Measurements from ENCODE around the gene LDLRAD3. TPM values are rescaled to one million over a fixed set of nuclear protein-coding genes. Genes with fewer than 3 reads are reported as not detected.

Gene LDLRAD3
- total and polyA plus RNA-seq, 3 experiments from 2014 or later = 0.09 to 0.44 TPM; not detected in 1

DNA sequence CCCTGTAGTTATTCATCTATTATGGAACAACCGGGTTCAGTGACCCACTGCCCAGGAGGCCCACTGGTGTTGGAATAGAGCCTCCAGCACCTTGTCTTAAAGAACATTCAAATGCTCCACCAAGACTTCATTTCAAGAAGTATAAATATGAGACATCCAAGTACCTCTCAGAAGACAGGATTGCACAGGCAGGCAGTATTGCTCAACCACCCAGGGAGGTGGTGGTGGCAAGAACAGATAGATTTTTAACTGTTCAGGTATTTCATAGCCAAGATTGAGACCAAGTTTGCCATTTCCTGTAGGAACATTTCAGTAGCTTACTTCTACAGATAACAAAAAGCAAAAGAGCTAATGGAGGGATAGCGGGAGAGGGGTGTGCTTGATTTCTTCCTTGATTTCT lies 266.7 kb downstream of the LDLRAD3 start:
- Histone ChIP-seq H3K4me3 (ENCODE audit: low read length) (no peak overlapping the region), H3K27ac (ENCODE audit: low read depth, low read length) (no peak overlapping the region), H3K36me3 (ENCODE audit: insufficient read depth, low read length) (no peaks in the 10 kb centered on the region), H3K27me3 (ENCODE audit: insufficient read depth, low read length, poor library complexity, severe bottlenecking) (no peaks in the 10 kb centered on the region), H3K9me3 (ENCODE audit: low read length) (no peaks in the 10 kb centered on the region), H3K4me1 (ENCODE audit: insufficient read depth, low read length) (no peaks in the 10 kb centered on the region)
- no peak overlapping the region for H3K4me3 Mint-ChIP-seq
- DNase-seq = no peak
- CTCF ChIA-PET = no interaction called here
- peaks cover 12 to 35% of the 10 kb centered on the region in 2 donors for H3K27me3 Mint-ChIP-seq
- POLR2A ChIA-PET = no interaction called here
- no peaks in the 10 kb centered on the region for H3K36me3 Mint-ChIP-seq
- H3K9me3 Mint-ChIP-seq = peaks cover 0 to 3% (median 0%) of the 10 kb centered on the region in 5 donors
- H3K4me1 Mint-ChIP-seq = no peaks in the 10 kb centered on the region
- no peak overlapping the region for H3K27ac Mint-ChIP-seq

DNA sequence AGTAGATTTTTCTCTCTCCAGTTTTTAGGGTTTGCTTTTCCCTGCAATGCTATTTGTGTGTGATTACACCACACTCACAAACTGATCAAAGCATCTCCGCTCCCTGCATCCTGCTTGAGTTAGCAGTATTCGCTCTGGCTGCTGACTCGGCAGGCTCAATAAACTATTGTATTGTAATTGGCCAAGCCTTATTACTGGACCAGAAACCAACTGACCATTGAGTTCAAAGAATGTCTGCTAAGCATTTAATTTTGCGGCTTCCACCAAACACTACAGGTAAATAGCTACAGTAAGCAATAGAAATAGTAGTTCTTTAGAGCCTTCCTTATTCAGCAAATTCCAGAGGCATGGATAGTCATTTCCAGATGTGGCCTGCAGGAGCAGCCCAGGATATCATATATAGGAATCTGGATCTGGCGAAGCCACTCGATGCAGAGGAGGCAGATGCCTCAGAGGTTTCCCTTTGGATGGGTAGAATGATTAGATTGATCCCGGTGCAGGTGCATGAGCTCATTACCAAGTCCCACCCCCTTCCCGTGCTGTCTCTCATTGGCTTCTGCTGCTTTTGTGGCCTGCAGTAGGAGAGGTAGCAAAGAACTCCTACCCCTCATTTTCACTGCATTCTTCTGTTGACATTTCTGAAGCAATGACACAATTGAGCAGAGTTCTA lies 268.0 kb downstream of the LDLRAD3 start:
- peaks cover 12 to 38% of the 10 kb centered on the region in 2 donors for H3K27me3 Mint-ChIP-seq
- no peaks in the 10 kb centered on the region for H3K9me3 ChIP-seq (ENCODE audit: low read length)
- DNase-seq = no peak
- H3K4me3 Mint-ChIP-seq = no peak overlapping the region
- no peaks in the 10 kb centered on the region for H3K36me3 ChIP-seq (ENCODE audit: insufficient read depth, low read length)
- H3K9me3 Mint-ChIP-seq = peaks cover 0 to 3% (median 0%) of the 10 kb centered on the region in 5 donors
- ChIA-PET CTCF (no interaction called here), POLR2A (no interaction called here)
- no peaks in the 10 kb centered on the region for H3K36me3 Mint-ChIP-seq
- no peak overlapping the region for H3K27ac Mint-ChIP-seq
- H3K4me1 ChIP-seq (ENCODE audit: insufficient read depth, low read length) = no peaks in the 10 kb centered on the region
- no peak overlapping the region for H3K4me3 ChIP-seq (ENCODE audit: low read length)
- H3K4me1 Mint-ChIP-seq = no peaks in the 10 kb centered on the region
- no peaks in the 10 kb centered on the region for H3K27me3 ChIP-seq (ENCODE audit: insufficient read depth, low read length, poor library complexity, severe bottlenecking)
- no peak overlapping the region for H3K27ac ChIP-seq (ENCODE audit: low read depth, low read length)

DNA sequence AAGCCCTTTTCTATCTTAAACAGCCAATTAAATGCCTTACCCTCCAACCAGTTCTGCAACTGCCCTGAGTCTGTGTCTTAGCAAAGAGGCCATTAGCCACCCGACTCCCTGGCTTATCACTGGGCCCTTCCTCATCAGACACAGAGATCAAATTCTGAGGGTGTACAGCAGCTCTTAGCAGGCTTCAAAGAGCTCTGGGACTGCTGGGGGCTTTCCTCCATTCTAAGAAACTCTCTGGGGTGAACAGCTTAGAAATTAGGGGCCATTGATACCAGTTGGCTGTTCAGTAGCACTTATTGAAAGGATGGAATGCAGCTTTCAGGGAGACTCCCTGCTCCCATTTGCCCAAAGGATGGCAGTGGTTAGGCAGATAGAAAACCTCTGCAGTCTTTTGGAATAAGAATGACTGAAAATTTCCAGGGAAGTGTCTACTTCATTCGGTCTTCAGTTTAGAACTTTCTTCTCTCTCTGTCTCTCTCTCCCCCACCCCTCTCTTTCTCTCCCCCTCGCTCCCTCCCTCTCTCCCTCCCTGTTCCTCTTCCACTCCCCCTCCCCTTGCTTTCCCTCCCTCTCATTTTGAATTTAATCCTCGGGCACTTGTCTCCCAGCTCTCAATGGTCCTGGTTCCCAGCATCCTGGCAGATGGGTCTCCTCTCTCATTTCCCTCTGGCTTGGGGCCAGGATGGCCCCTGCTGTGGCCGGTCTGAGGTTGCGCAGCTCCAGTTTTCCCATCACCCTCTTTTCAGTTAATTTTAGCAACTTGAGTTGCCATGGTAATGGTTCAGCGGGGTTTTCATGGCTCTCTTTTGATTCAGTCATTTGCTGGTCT lies 268.9 kb downstream of the LDLRAD3 start:
- Histone ChIP-seq H3K27ac (ENCODE audit: low read depth, low read length) (no peak overlapping the region), H3K27me3 (ENCODE audit: insufficient read depth, low read length, poor library complexity, severe bottlenecking) (no peaks in the 10 kb centered on the region), H3K4me1 (ENCODE audit: insufficient read depth, low read length) (no peaks in the 10 kb centered on the region), H3K9me3 (ENCODE audit: low read length) (no peaks in the 10 kb centered on the region), H3K4me3 (ENCODE audit: low read length) (no peak overlapping the region), H3K36me3 (ENCODE audit: insufficient read depth, low read length) (no peaks in the 10 kb centered on the region)
- no peak overlapping the region for H3K27ac Mint-ChIP-seq
- no peak for DNase-seq
- H3K4me1 Mint-ChIP-seq = no peaks in the 10 kb centered on the region
- H3K27me3 Mint-ChIP-seq = peaks cover 12 to 38% of the 10 kb centered on the region in 2 donors
- H3K36me3 Mint-ChIP-seq = no peaks in the 10 kb centered on the region
- POLR2A ChIA-PET = no interaction called here
- H3K4me3 Mint-ChIP-seq = no peak overlapping the region
- CTCF ChIA-PET = no interaction called here
- H3K9me3 Mint-ChIP-seq = peaks cover 0 to 3% (median 0%) of the 10 kb centered on the region in 5 donors

DNA sequence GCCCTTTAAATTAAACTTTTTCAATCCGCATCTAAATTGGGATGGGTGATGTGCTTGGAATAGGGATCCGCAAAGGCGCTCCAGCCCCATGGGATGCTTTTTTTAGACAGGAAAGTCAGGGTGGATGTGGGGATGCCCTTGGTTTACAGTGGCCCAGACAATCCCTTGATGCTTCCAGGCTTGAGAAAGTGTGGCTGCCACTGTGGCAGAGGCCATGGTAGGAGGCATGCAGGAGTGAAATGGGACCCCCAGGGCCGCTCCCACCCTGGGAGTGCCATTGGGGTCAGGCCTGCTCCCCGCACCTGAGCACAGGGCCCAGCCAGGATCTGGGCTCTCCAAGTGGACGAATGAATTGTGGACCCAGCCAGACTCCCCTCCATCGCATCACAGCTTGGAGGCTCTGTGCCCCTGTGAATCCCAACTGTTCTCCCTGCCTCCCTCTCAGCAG lies 269.6 kb downstream of the LDLRAD3 start:
- H3K9me3 ChIP-seq (ENCODE audit: low read length) = no peaks in the 10 kb centered on the region

DNA sequence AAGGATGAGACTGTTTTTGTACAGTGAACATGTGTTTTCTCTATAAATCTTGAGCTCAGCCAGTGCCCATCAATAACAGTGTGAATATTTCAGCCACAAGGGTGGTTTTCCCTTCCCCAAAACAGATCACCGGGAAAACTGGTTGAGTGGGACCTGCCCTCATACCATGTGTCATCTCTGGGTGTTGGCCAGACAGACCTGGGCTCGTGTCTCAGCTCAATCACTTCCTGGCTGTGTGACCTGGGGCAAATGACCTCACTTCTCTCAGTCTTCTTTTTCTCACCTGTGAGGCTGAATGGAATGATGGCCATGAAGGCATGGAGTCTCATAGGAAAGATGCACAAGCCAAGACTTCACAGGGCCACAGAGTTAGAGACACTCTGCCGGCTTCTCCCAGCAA lies 270.6 kb downstream of the LDLRAD3 start:
- CTCF ChIA-PET = no interaction called here

More for the DNA sequence above, 269.6 kb downstream of the LDLRAD3 start:
- POLR2A ChIA-PET = no interaction called here
- Histone ChIP-seq H3K4me1 (ENCODE audit: insufficient read depth, low read length) (no peaks in the 10 kb centered on the region), H3K27me3 (ENCODE audit: insufficient read depth, low read length, poor library complexity, severe bottlenecking) (no peaks in the 10 kb centered on the region), H3K4me3 (ENCODE audit: low read length) (no peak overlapping the region), H3K27ac (ENCODE audit: low read depth, low read length) (no peak overlapping the region), H3K36me3 (ENCODE audit: insufficient read depth, low read length) (no peaks in the 10 kb centered on the region)
- no peak for DNase-seq
- Mint-ChIP-seq H3K9me3 (peaks cover 0 to 3% (median 0%) of the 10 kb centered on the region in 5 donors), H3K4me1 (no peaks in the 10 kb centered on the region), H3K27ac (no peak overlapping the region), H3K36me3 (no peaks in the 10 kb centered on the region), H3K27me3 (peaks cover 10 to 37% of the 10 kb centered on the region in 2 donors), H3K4me3 (no peak overlapping the region)
- CTCF ChIA-PET = no interaction called here

DNA sequence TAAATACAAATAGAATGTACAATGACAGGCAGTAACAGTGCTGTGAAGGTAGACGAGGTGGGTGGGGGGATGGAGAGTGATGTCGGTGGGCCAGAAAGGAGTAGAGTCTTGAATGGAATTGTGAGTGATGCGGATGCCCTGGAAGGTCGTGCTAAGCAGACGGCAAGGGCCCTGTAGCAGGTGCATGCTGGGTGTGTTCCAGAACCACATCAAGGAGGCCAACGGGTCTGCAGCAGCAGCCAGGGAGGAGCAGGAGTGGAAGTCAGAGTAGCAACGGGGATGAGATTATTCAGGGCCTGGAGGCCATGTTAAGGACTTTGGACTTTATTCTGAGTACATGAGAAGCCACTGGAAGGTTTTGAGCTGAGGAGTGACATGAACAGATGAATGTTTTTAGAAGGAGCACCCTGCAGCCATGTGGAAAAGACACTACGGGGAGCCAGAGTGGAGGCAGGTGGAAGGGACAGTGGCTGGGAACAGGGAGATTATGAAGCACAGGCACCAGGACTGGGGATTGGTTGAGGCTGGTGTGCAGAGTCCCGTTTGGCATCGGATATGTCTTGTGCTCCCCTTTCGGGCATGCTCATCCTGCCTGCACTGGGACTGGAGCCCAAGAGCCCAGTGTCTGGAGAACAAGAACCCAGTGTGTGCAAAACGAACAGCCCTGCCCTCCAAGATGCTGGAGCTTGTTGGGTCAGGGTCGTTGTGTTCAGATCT lies 271.3 kb downstream of the LDLRAD3 start:
- DNase-seq = no peak
- no peak overlapping the region for H3K4me3 Mint-ChIP-seq
- no peaks in the 10 kb centered on the region for H3K27me3 ChIP-seq (ENCODE audit: insufficient read depth, low read length, poor library complexity, severe bottlenecking)
- no peaks in the 10 kb centered on the region for H3K4me1 ChIP-seq (ENCODE audit: insufficient read depth, low read length)
- H3K27me3 Mint-ChIP-seq = peaks cover 12 to 37% of the 10 kb centered on the region in 2 donors
- H3K36me3 Mint-ChIP-seq = no peaks in the 10 kb centered on the region
- H3K9me3 ChIP-seq (ENCODE audit: low read length) = no peaks in the 10 kb centered on the region
- H3K4me3 ChIP-seq (ENCODE audit: low read length) = no peak overlapping the region
- no peaks in the 10 kb centered on the region for H3K36me3 ChIP-seq (ENCODE audit: insufficient read depth, low read length)
- no peak overlapping the region for H3K27ac ChIP-seq (ENCODE audit: low read depth, low read length)
- H3K27ac Mint-ChIP-seq = no peak overlapping the region
- ChIA-PET CTCF (no interaction called here), POLR2A (no interaction called here)
- peaks cover 7 to 13% (median 9%) of the 10 kb centered on the region in 5 donors for H3K9me3 Mint-ChIP-seq
- H3K4me1 Mint-ChIP-seq = no peaks in the 10 kb centered on the region

More for the DNA sequence above, 270.6 kb downstream of the LDLRAD3 start:
- no peaks in the 10 kb centered on the region for H3K36me3 ChIP-seq (ENCODE audit: insufficient read depth, low read length)
- no peak overlapping the region for H3K27ac ChIP-seq (ENCODE audit: low read depth, low read length)
- no peaks in the 10 kb centered on the region for H3K4me1 Mint-ChIP-seq
- POLR2A ChIA-PET = no interaction called here
- no peak for DNase-seq
- H3K36me3 Mint-ChIP-seq = no peaks in the 10 kb centered on the region
- no peak overlapping the region for H3K27ac Mint-ChIP-seq
- H3K9me3 ChIP-seq (ENCODE audit: low read length) = no peaks in the 10 kb centered on the region
- H3K27me3 ChIP-seq (ENCODE audit: insufficient read depth, low read length, poor library complexity, severe bottlenecking) = no peaks in the 10 kb centered on the region
- H3K27me3 Mint-ChIP-seq = peaks cover 10 to 37% of the 10 kb centered on the region in 2 donors
- no peak overlapping the region for H3K4me3 ChIP-seq (ENCODE audit: low read length)
- H3K9me3 Mint-ChIP-seq = peaks cover 2 to 7% (median 3%) of the 10 kb centered on the region in 5 donors
- no peak overlapping the region for H3K4me3 Mint-ChIP-seq
- no peaks in the 10 kb centered on the region for H3K4me1 ChIP-seq (ENCODE audit: insufficient read depth, low read length)

DNA sequence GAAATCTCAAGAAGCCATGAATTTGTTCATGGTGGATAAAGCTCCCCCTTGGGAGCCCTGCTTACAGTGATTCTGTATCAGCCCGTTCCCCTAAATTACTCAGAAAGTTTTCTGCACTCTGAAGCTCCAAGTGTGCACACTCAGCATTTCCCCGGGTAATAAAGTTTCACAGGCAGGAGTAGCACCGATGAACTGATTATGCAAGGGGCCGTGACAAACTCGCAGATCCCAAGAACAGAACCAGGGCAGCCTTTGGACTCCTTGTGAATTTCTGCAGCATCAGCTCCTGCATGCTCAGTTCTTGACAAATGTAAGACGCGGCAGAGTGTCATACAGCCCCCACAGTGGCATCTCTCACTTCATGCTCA lies 271.8 kb downstream of the LDLRAD3 start:
- Mint-ChIP-seq H3K4me1 (no peaks in the 10 kb centered on the region), H3K9me3 (peaks cover 11 to 17% (median 13%) of the 10 kb centered on the region in 5 donors), H3K36me3 (no peaks in the 10 kb centered on the region), H3K27ac (no peak overlapping the region), H3K27me3 (peaks cover 16 to 40% of the 10 kb centered on the region in 2 donors), H3K4me3 (no peak overlapping the region)
- H3K36me3 ChIP-seq (ENCODE audit: insufficient read depth, low read length) = no peaks in the 10 kb centered on the region
- no peak overlapping the region for H3K27ac ChIP-seq (ENCODE audit: low read depth, low read length)
- no peak for DNase-seq
- H3K4me1 ChIP-seq (ENCODE audit: insufficient read depth, low read length) = no peaks in the 10 kb centered on the region
- H3K9me3 ChIP-seq (ENCODE audit: low read length) = no peaks in the 10 kb centered on the region
- no peaks in the 10 kb centered on the region for H3K27me3 ChIP-seq (ENCODE audit: insufficient read depth, low read length, poor library complexity, severe bottlenecking)
- ChIA-PET CTCF (no interaction called here), POLR2A (no interaction called here)
- H3K4me3 ChIP-seq (ENCODE audit: low read length) = no peak overlapping the region

DNA sequence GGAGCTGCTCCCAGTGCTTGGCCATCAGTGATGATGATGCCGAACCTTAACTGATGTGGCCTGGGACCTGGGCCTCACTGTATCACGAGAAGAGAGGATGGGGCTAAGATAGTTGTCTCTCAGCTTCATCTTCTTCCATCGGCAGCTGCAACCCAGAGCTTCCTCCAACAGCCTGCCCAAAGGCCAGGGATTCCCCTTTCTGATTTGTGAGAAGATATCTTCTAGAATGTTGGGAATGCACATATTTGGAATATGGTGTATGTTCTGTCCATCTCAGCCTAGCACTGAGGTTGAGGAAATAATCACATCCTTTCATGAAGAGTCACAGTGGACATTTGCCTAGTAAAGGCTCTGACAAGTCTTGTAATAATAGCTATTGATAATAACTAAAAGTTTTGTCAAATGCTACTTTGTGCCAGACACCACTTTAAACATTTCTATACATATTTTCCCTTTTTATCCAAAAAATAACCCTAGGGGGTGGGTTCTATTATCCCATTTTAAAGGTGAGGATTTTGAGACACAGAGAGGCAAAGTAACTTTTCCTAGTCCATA lies 272.3 kb downstream of the LDLRAD3 start:
- DNase-seq = no peak
- Mint-ChIP-seq H3K9me3 (peaks cover 11 to 17% (median 14%) of the 10 kb centered on the region in 5 donors), H3K36me3 (no peaks in the 10 kb centered on the region), H3K4me1 (no peaks in the 10 kb centered on the region), H3K4me3 (no peak overlapping the region), H3K27ac (no peak overlapping the region), H3K27me3 (peaks cover 16 to 40% of the 10 kb centered on the region in 2 donors)
- H3K36me3 ChIP-seq (ENCODE audit: insufficient read depth, low read length) = no peaks in the 10 kb centered on the region
- H3K27me3 ChIP-seq (ENCODE audit: insufficient read depth, low read length, poor library complexity, severe bottlenecking) = no peaks in the 10 kb centered on the region
- POLR2A ChIA-PET = no interaction called here
- H3K9me3 ChIP-seq (ENCODE audit: low read length) = no peaks in the 10 kb centered on the region
- no peaks in the 10 kb centered on the region for H3K4me1 ChIP-seq (ENCODE audit: insufficient read depth, low read length)
- H3K4me3 ChIP-seq (ENCODE audit: low read length) = no peak overlapping the region
- H3K27ac ChIP-seq (ENCODE audit: low read depth, low read length) = no peak overlapping the region
- CTCF ChIA-PET = no interaction called here
